VCaP (cell line): Measurements from ENCODE around the gene PIGZ.

Experiments
- H3K27ac ChIP-seq: fragments of 450-650 bp; 2 replicates; pipeline ENCODE4 v1.5.1; 2017
- TF ChIP-seq, protein P1 (sequence below): fragments of 450-650 bp; conservative IDR thresholded peaks from 2 replicates; pipeline ENCODE4 v1.5.1; 2017; ENCODE audit warnings: mild to moderate bottlenecking, moderate library complexity

PIGZ gene

GRCh38 chr3:196974661-196975060, 6.0 kb upstream of the PIGZ start:
- TF ChIP-seq, protein P1, sequence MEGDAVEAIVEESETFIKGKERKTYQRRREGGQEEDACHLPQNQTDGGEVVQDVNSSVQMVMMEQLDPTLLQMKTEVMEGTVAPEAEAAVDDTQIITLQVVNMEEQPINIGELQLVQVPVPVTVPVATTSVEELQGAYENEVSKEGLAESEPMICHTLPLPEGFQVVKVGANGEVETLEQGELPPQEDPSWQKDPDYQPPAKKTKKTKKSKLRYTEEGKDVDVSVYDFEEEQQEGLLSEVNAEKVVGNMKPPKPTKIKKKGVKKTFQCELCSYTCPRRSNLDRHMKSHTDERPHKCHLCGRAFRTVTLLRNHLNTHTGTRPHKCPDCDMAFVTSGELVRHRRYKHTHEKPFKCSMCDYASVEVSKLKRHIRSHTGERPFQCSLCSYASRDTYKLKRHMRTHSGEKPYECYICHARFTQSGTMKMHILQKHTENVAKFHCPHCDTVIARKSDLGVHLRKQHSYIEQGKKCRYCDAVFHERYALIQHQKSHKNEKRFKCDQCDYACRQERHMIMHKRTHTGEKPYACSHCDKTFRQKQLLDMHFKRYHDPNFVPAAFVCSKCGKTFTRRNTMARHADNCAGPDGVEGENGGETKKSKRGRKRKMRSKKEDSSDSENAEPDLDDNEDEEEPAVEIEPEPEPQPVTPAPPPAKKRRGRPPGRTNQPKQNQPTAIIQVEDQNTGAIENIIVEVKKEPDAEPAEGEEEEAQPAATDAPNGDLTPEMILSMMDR, result no peak
- H3K27ac ChIP-seq, result no peak overlapping the region

- H3K27ac ChIP-seq, result peak overlapping the region; percentile 68
- TF ChIP-seq, protein P1, result no peak
Observed at GRCh38 chr3:196971094-196971698, 2.6 kb upstream of the PIGZ start.

DNA sequence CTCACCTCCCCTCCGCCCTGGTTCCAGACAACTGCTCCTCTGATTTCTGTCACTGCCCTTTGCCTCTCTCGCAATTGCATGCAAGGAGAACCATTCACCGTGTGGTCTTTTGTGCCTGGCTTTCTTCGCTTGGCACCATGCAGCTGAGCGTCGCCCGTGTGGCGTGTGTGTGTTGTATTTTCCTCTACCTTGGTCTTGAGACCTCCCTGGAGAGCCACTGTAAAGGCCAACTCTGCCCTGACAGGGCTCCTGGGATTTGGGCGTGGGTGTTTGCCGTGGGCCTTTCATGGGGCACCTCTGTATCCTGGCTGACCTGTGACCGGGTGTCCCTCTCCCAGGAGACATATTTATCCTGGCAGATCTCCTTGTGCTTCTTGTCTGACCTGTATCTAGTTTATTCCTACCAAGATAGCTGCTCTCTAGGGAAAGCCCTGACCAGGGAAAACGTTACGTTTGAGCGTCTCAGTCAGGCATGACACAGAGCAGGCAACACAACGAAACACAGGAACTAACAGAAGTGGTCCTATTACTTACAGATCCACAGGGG, 2.0 kb upstream of the PIGZ start:
- TF ChIP-seq, protein P1, result no peak
- H3K27ac ChIP-seq, result peak overlapping the region; percentile 68

DNA sequence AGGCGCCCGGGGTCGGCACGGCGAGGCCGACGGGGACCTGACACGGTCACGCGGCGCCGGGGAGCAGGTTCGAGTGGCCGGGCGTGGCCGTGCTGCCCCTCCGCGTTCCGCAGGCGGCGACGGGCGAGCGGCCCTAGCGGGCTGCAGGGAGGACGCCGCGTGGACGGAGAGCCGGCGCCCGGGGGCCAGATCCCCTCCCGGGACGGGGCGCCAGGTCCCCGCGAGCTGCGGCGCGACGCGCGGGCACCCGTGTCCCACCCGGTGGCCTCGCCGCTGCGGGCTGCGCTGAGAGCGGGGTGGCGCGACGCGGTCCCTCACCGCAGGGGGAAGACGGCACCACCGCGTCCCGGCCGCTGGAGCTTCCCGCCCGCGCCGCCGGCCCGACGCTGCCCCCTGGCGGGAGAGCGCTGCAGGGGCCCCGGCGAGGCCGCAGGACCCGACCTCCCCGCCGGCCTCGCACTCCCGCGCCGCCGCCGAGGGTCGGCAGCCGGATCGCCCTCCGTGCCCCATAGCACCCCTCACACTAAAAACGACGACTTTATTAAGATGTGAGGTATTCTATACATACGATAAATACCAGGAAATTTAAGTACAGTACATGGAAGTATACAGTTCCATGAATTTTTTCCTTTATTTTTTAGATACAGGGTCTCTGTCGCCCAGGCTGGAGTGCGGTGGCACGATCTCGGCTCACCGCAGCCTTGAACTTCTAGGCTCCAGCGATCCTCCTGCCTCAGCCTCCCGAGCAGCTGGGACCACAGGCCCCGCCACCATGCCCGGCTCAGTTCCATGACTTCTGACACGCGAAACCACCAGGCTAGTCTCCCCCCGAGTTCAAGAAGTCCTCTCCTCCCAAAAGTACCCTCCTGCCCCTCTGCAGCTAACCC, 1.3 kb upstream of the PIGZ start:
- TF ChIP-seq, protein P1, result peak; percentile 97
- peak overlapping the region; percentile 68 for H3K27ac ChIP-seq

- TF ChIP-seq, protein P1, result no peak
- H3K27ac ChIP-seq, result peak overlapping the region; percentile 68
Observed at GRCh38 chr3:196969134-196969659, 564 bp upstream of the PIGZ start.

DNA sequence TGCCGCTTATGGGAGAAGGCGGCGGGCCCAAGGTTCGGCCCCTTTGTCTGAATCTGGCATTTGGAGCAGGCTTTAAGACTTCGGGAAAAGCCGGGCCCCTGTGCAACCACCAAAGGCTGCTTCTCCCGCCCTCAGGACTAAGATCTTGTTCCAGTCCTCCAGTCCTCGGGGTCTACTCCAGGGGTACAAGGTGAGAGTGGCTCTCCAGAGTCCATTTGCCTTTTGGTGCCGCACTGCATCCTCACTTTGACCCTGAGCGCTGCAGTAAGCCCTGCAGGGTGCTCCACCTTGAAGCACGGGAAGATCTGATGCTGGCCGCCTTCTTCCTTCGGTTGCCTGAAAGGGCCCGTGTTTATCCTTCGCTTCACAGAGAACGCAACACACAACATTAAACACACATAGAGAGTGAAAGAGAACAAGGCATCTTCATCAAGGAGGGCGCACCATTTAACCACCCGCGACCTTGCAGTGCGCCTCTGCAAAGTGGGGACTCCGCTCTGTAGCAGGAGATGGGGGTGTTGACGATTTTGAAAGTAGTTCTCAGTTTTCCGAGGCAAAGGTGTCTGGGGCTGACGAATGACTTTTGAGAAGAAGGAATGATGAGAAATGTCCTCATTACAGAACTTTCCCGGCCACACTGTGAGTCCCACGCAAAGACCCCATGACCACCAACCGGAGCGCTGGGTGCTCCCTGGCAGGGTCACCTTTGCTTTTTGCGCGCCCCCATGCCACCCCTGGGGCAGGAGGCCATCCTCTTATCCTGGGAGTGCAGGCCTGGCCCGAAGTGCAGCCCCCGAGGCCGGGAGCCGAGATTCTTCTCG, 1.0 kb downstream of the PIGZ start:
- H3K27ac ChIP-seq, result peak overlapping the region; percentile 68; the same call in 1 of the 2 replicates
- TF ChIP-seq, protein P1, result no peak
